ENCODE data around the gene SMIM33. TPM values are rescaled to one million over a fixed set of nuclear protein-coding genes. Genes with fewer than 3 reads are reported as not detected.
A peak's percentile ranks its signal among the peaks of the same experiment; 100 is the strongest.

SMIM33 gene
- total and polyA plus RNA-seq, 10 of the 15 experiments (the other 5 are each of a cell fraction or from before 2014, with no cell fraction given), result 0.03 to 0.25 (median 0.07) TPM; not detected in 4

- SMC1A ChIA-PET (ENCODE audit: uncharacterized antibody, unreplicated experiment), result interaction anchor here (1.1 to 7.7 kb wide), 6 partner anchors 8 to 53 kb away, joined by 3 to 86 read pairs (median 8); partner anchors contain the start of genes DNAJC18 and STING1
- Histone ChIP-seq H2AFZ (ENCODE audit: control insufficient read depth, low read depth, low read length) (peak overlapping the region; percentile 18; the same call in 1 of the 2 replicates), H3K4me2 (ENCODE audit: control insufficient read depth, insufficient read depth) (no peak overlapping the region), H3K27ac (ENCODE audit: control insufficient read depth, insufficient read depth) (no peak overlapping the region), H3K9ac (ENCODE audit: control insufficient read depth, insufficient read depth, low read length) (no peak overlapping the region), H3K36me3 (ENCODE audit: control insufficient read depth in 2 of 2, insufficient read depth in 2 of 2, low read length in 1 of 2) (no peaks in the 10 kb centered on the region), H3K4me1 (ENCODE audit: control insufficient read depth, insufficient read depth, low read length) (peaks cover 31% of the 10 kb centered on the region), H3K4me3 (no peak overlapping the region), H3K27me3 (replicated peaks in 1 of 2; ENCODE audit: control insufficient read depth in 2 of 2, insufficient read depth in 2 of 2, low read length in 1 of 2) (no peaks in the 10 kb centered on the region), H4K20me1 (ENCODE audit: control insufficient read depth, insufficient read depth) (no peaks in the 10 kb centered on the region), H3K9me3 (replicated peaks; ENCODE audit: control insufficient read depth, insufficient read depth, low read length) (no peaks in the 10 kb centered on the region; the same call in 1 of the 3 replicates), H3K79me2 (ENCODE audit: control insufficient read depth, insufficient read depth, low read length) (no peaks in the 10 kb centered on the region)
- intact Hi-C loops (cut with micrococcal nuclease; ENCODE audit: unreplicated experiment), result no loop called here
- in situ Hi-C loops (cut with MboI), result no loop called here
- RAD21 ChIA-PET (ENCODE audit: unreplicated experiment), result interaction anchor here (1.1 to 1.6 kb wide), 4 partner anchors 20 to 70 kb away, joined by 3 to 4 read pairs (median 4); no protein-coding TSS in a partner anchor
- CTCF ChIA-PET, result interaction anchor here (3.4 kb wide), 1 partner anchor 15 kb away, joined by 16 read pairs; no protein-coding TSS in a partner anchor
- TF ChIP-seq EED (IDR thresholded peaks at IDR 0.05; ENCODE audit: low read depth) (0 out of 2 replicates have a peak, but pooled peaks have one; percentile 11), SPI1 (IDR thresholded peaks at IDR 0.05; ENCODE audit: borderline replicate concordance, insufficient read depth, low read depth, low read length) (no peak)
- FAIRE-seq (no peak), DNase-seq (ENCODE audit: low read depth, low spot score) (no peak), ATAC-seq (0 out of 3 replicates have a peak, but pooled peaks have one; percentile 2)
- WGBS (ENCODE audit: insufficient coverage, insufficient replicate concordance, low lambda C conversion rate, missing lambda C conversion rate), result 54% methylated on average over 4 of the region's 4 CpGs
- no TSS peak for BruUV-seq (replicated peaks)
- POLR2A ChIA-PET, result interaction anchor here (0.6 to 1.4 kb wide), 4 partner anchors 12 to 119 kb away, joined by 3 to 4 read pairs (median 3); no protein-coding TSS in a partner anchor
Measured at GRCh38 chr5:139443831-139444453, 26.9 kb upstream of the SMIM33 start.

- no TSS peak for BruUV-seq (replicated peaks)
- intact Hi-C loops (cut with micrococcal nuclease; ENCODE audit: unreplicated experiment) (loop anchor here (2.0 kb wide), 1 partner anchor 41 kb away; the partner anchor contains the start of gene SPATA24), in situ Hi-C loops (cut with MboI) (no loop called here)
- Histone ChIP-seq H3K9me3 (replicated peaks; ENCODE audit: control insufficient read depth, insufficient read depth, low read length) (no peaks in the 10 kb centered on the region; the same call in 1 of the 3 replicates), H3K36me3 (ENCODE audit: control insufficient read depth in 2 of 2, insufficient read depth in 2 of 2, low read length in 1 of 2) (no peaks in the 10 kb centered on the region), H4K20me1 (ENCODE audit: control insufficient read depth, insufficient read depth) (no peaks in the 10 kb centered on the region), H3K9ac (ENCODE audit: control insufficient read depth, insufficient read depth, low read length) (no peak overlapping the region), H3K79me2 (ENCODE audit: control insufficient read depth, insufficient read depth, low read length) (no peaks in the 10 kb centered on the region), H3K4me3 (no peak overlapping the region), H3K27ac (ENCODE audit: control insufficient read depth, insufficient read depth) (no peak overlapping the region), H2AFZ (ENCODE audit: control insufficient read depth, low read depth, low read length) (no peak overlapping the region), H3K4me1 (ENCODE audit: control insufficient read depth, insufficient read depth, low read length) (peaks cover 27% of the 10 kb centered on the region), H3K4me2 (ENCODE audit: control insufficient read depth, insufficient read depth) (no peak overlapping the region), H3K27me3 (replicated peaks in 1 of 2; ENCODE audit: control insufficient read depth in 2 of 2, insufficient read depth in 2 of 2, low read length in 1 of 2) (no peaks in the 10 kb centered on the region)
- 69% methylated on average over 7 of the region's 7 CpGs for WGBS (ENCODE audit: insufficient coverage, insufficient replicate concordance, low lambda C conversion rate, missing lambda C conversion rate)
- ATAC-seq, result no peak
- ChIA-PET RAD21 (ENCODE audit: unreplicated experiment) (interaction anchor here (0.8 to 1.2 kb wide), 5 partner anchors 8 to 83 kb away, joined by 3 to 5 read pairs (median 4); no protein-coding TSS in a partner anchor), POLR2A (interaction anchor here (0.6 to 1.9 kb wide), 7 partner anchors 9 to 120 kb away, joined by 3 to 11 read pairs (median 4); partner anchors contain the start of gene SMIM33), SMC1A (ENCODE audit: uncharacterized antibody, unreplicated experiment) (interaction anchor here (1.5 to 7.7 kb wide), 4 partner anchors 9 to 68 kb away, joined by 3 to 86 read pairs (median 22); partner anchors contain the start of gene DNAJC18), CTCF (interaction anchor here (0.7 to 3.4 kb wide), 7 partner anchors 8 to 70 kb away, joined by 3 to 16 read pairs (median 7); no protein-coding TSS in a partner anchor)
- FAIRE-seq, result no peak
- DNase-seq (ENCODE audit: low read depth, low spot score), result no peak
- no peak for TF ChIP-seq NFXL1 (IDR thresholded peaks at IDR 0.05; ENCODE audit: borderline replicate concordance)
- no peak for TF ChIP-seq NFYB (IDR thresholded peaks at IDR 0.05; ENCODE audit: insufficient read depth, low read depth, low read length)
- TF ChIP-seq HDGF (IDR thresholded peaks at IDR 0.05), result no peak
- no peak for TF ChIP-seq FOXM1 (IDR thresholded peaks at IDR 0.05; ENCODE audit: low read depth, low read length)
- TF ChIP-seq CUX1 (IDR thresholded peaks at IDR 0.05; ENCODE audit: insufficient replicate concordance, low read depth, low read length), result no peak
- TF ChIP-seq ZNF24 (IDR thresholded peaks at IDR 0.05), result no peak
Measured at GRCh38 chr5:139445325-139446170, 25.3 kb upstream of the SMIM33 start.

Measured in GM12878 (cell line).